GM19239 (cell line): Measurements from ENCODE around the gene JTB.
"Not testable (repeated sequence)": the region's sequence is repeated elsewhere in the genome, so short reads cannot be mapped to it uniquely, and the experiment has no call there.

ENCODE experiments used
- DNase-seq: peaks from one replicate; pipeline ENCODE4 v3.0.0; 2011; ENCODE audit warnings: low spot score; ENCODE audit not compliant: insufficient read length
- FAIRE-seq: peaks from 2 replicates; lab custom pipeline; 2011; peaks lifted over from hg19 to GRCh38; lab: Jason Lieb, UNC

JTB gene

DNA sequence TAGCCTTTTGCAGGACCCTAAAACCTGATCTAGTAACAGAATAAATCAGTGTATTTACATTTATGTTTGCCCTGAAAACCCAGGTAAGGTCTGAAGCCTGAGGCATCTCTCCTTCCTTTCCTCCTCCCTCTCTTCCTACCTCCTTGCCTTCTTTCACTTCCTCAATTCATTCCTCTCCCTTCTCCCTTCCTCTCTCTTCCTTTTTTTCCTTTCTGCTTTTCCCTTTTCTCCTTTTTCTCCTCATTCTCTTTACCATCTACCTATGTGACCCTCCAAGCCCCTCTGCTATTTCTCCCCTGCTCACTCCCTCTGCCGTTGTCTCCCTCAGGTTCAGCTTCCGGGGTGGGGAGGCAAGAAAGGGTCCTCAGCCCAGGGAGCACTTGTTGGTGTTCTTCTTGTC is 4.3 kb upstream of the JTB start:
- not testable (repeated sequence) for FAIRE-seq, DNase-seq

DNA sequence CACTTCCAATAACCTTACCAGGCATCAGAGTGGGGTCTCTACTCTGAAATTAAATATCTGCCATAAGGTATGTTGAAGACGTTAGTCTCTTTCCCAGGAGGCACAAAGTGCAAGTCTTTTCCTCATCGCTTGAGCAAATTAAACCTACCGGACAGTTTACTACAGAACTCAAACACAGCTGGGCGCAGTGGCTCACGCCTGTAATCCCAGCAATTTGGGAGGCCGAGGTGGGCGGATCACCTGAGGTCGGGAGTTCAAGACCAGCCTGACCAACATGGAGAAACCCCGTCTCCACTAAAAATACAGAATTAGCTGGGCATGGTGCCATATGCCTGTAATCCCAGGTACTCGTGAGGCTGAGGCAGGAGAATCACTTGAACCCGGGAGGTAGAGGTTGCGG is 1.6 kb upstream of the JTB start:
- not testable (repeated sequence) for FAIRE-seq, DNase-seq

DNA sequence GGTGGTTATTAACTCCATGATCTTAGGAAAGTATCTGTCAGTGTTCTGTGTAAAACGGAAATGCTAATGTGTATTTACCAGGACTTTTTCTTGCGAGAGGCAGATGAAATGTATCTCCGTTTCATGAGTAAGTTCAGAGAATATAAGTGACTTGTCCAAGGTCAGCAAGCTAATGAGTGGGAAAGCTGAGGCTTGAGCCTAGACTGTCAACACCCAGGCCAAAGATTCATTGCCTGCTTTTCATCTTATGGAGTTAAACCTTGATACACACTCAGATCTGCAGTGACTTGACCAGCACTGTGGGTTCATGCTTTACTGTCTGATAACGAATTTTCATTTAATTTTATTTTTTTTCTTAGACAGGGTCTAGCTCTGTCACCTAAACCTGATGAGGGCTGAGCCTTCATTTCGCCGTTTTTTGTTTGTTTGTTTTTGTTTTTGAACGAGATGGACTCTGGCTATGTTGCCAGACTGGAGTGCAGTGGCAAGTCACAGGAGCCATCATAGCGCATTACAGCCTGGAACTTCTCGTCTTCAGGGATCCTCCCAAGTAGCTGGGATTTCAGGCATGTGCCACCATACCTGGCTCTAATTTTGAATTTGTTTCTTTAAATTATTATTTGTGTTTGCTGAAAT is 918 bp upstream of the JTB start:
- DNase-seq (no peak), FAIRE-seq (no peak)

DNA sequence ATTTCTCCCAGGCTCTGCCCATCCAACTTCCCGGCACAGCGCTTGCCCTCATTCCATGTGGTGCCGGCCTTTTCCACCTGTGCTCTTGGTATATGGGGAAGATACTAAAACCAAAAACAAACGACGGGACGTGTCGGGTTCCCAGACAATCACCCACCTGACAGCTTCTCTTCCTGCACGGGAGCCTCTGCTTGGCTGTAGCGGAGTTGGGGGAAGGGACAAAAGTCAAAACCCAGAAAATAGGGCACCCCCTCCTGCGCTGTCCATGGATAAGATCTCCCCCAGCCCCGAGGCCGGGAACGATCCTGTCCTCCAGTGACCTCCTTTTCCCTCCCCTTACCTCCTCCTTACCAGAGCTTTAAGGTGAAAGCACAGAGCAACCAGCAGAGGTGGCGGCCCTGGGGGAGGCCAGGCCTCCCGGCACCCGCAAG is 640 bp downstream of the JTB start:
- no peak for FAIRE-seq
- no peak for DNase-seq

DNA sequence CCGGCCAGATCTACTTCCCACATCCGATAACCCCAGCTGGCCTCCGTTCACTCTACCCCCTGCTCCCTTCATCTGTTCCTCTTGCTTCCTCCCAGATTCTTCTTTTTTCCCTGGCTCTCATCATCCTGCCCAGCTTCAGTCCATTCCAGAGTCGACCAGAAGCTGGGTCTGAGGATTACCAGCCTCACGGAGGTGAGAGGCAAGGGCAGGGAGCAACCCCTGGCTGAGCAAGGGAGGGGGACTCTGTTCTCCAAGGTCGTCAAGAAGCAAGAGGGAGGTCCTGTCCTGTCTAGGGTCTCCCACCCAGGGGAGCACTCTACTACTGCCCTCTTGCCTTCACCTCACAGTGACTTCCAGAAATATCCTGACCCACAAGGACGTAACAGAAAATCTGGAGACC is 3.9 kb downstream of the JTB start:
- FAIRE-seq (no peak), DNase-seq (no peak)

DNA sequence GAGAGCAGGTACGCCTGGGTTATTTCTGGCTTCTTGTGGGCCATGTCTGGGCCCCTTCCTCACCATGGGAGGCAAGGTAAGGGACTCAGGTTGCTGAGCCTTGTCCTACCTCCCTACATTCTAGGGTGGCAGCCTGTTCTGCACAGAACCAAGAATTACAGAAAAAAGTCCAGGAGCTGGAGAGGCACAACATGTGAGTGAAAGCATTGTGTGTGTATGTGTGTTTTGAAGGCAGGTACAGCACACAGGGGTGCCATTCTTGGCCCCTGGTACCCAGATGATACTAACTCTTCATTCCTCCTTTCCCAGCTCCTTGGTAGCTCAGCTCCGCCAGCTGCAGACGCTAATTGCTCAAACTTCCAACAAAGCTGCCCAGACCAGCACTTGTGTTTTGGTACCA is 4.4 kb downstream of the JTB start:
- FAIRE-seq (no peak), DNase-seq (no peak)

DNA sequence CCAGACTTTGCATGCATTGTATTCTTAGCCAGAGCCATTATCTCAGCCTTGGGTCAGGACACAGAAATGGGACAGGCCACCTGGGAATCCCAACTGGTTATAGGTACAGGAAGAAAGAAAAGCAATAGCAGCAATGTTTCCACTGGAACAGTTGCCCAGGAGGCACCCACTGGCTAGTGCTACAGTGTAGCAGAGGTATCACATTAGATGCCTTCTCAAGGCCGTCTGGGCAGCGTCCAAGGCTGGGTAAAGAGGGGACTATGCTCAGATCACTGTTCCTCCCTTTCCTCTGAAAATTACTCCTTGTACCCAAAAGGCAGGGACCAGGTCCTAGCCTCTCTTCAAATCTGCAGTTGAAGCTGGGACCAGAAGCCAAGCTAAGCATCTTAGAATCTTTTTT is 7.1 kb downstream of the JTB start:
- DNase-seq, result no peak
- FAIRE-seq, result no peak

DNA sequence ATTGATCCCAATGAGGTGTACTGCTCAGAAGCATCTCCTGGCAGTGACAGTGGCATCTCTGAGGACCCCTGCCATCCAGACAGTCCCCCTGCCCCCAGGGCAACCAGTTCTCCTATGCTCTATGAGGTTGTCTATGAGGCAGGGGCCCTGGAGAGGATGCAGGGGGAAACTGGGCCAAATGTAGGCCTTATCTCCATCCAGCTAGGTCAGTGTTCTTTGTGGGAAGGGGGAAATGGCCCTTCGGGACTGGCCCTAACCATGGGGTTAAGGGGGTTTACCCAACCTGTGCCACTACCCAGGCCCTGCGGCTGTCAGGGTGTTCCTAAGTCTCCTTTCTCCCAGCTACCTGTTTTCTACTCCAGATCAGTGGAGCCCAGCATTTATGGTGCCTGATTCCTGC is 8.5 kb downstream of the JTB start:
- DNase-seq (no peak), FAIRE-seq (no peak)

DNA sequence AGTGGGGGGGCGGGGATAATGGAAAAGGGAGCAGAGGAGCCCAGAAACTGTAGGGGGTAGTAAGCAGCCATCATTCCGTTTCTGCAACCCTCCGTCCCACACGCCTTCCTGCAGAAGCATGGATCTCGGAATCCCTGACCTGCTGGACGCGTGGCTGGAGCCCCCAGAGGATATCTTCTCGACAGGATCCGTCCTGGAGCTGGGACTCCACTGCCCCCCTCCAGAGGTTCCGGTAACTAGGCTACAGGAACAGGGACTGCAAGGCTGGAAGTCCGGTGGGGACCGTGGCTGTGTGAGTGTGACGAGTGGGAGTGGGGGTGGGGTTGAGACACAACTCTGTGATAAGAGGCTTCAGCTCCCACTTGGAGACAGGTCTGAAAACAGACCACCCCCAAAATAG is 9.1 kb downstream of the JTB start:
- FAIRE-seq, result no peak
- no peak for DNase-seq

DNA sequence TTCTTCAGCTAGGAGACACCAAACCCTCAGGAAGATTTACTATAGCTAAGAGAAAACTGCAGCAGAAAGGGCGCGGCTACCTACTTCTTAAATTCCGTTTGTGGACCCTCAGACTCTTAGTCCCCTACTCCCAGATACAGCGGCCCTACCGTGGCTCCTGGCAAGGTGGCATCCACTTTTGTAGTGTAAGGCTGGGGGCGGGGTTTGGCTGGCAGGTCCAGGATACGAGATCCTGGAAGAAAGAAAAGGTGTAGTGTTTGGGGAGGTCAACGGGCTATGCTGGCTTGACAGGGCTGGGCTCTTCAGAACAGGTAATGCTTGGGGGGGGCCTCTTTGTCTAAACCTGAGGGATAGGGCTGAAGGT is 9.5 kb downstream of the JTB start:
- DNase-seq, result no peak
- no peak for FAIRE-seq

DNA sequence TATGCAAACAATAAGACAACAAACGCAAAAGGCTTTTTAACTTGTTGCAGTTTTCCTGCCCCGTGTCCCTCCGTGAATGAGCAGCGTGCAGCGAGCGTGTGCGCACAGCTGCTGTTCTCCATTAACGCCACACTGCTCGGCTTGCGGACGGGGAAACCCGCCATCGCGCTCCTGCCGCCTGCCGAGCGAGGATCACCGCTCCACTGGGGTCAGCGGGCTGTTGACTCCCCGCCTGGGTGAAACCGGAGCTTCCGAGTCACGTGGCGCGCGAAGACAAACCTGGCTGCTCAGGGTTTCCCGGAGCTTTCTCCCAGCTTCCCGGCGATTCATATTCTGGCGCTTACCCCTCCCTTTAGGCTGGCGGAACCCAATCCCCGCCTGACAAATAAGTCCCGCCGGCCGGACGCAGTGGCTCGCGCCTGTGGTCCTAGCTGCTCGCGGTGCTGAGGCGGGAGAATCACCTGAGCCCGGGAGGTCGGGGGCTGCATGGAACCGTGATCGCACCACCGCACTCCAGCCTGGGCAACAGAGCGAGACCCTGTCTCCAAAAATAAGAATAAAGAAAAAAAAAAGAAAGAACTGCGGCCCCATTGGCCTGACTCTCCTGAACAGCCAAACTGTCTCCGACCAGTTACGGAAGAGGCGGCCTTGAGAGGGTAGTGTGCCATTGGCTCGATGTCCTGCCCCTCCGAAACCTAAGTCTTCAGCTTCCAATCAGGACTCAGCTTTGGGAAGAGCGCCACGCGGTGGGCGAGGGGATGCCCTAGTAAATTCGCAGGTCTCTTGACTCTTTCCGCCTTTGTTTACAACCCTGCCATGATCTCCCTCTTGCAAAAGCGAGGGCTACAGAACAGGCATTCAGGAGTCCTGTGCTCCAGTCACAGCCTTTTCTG is 10.1 kb downstream of the JTB start, which contains the start of gene CREB3L4:
Gene CREB3L4 (plus strand): TSS at position 796 of the 893 bp plus-strand sequence. CDS start 624 bp downstream, outside the sequence.
- peak; percentile 72 for DNase-seq
- FAIRE-seq, result peak; percentile 95

DNA sequence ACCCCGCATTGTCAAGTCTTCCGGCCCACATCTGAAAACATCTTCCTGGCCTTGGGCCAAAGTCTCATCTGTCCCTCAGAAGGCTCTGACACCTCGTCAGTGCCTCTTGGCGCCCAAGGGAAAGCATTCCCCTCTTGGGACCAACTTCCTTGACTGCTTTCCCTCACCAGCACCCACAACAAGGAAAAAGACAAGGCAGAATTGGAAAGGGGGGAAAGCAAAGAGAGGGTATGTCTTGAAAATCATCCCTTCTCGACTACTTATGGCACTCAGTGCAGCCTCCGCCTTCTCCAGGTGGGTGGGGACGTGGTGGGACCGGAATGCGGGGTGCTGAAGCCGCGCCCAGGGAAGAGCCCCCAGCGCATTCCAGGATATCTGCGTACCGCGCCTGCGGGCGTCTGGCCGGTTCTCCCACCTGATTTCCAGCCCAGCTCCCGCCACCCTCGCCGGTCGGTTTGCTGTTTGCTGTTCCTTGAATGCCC is 13.6 kb downstream of the JTB start:
- DNase-seq, result no peak

DNA sequence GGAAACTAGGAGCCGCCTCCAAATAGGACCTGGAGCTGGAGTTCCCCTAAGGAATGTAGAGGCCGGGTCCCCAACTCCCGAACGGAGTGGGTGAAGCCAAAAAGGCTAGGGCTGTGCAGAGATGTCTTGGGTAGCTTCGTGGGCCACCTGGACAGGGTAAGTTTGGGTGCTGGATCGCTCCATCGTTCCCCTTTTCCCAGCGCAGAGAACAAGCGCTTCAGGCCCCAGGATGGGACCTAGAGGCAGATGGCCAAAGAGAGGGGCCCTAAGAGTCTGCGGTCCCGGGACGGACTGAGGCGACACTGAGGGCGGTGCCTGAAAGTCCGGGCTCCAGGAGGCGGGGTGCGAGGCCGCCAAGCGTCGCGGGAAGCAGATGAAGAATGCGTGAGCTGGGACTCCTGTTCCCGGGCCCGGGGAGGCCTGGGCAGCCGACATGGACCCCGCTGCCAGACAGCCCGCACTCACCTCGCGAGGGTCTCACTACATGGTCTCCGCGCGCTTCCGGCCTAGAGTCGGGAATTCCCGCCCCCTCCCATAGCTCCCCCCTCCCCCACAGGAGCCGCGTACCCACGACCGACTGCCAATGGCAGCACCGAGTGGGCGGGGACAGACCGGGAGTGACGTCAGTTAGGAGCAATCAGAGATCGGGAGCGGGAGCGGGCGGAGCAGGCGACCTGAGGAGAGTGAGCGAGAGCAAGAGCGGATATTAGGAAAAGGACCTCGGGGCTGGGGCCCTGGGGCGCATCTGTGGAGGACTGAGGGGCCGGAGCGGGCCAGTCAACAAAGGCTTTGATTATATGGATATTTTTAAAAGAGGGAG is 14.2 kb downstream of the JTB start, which contains the start of gene SLC39A1:
Gene SLC39A1 (minus strand): TSS at position 508 of the 820 bp plus-strand sequence. CDS start 822 bp downstream, outside the sequence.
- peak; percentile 76 for DNase-seq

More for the DNA sequence above, 13.6 kb downstream of the JTB start:
- no peak for FAIRE-seq

DNA sequence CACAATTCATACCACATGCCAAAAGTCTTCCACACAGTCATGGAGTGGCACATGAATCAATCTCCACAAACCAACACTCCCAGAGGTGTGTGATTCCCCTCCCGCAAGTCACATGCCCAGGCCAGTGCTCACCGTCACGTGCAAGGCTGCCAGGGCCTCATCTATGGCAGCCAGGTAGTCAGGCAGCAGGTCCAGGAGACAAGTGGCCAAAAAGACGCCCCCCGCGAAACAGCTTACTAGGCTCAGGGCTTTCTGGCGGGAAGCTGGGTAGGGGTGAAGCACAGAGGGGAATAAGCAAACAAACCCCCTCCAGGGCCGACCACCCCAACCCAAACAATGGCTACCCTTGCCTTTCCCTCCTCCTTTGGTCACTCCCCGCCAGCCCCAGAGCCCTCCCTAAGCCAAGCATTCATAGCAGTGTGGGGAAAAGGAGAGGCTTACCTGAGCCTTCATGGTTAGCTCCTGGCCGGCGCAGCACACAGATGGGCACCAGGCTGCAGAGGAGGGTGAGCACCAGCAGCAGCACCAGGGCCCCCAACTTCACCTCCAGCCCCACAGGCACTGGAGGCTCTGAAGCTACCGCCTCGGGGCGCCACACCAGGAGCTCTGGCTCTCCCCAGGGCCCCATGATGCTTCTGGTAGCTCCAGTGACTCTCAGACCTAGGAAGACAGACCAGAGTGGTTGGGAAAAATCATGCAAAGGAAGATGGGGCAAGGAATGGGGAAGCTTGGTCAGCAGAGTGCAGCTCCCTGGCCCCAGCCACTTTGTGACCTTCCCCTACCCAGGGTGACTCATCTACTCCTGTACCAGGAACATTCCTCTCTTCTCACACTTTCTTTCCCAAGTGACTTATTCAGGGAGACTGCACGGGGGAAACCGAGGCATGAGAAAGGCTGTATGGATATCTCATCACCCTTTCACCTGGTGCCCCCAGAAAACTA is 15.1 kb downstream of the JTB start:
- DNase-seq, result no peak
- FAIRE-seq, result no peak

More for the DNA sequence above, 14.2 kb downstream of the JTB start, which contains the start of gene SLC39A1:
- FAIRE-seq, result peak; percentile 96

DNA sequence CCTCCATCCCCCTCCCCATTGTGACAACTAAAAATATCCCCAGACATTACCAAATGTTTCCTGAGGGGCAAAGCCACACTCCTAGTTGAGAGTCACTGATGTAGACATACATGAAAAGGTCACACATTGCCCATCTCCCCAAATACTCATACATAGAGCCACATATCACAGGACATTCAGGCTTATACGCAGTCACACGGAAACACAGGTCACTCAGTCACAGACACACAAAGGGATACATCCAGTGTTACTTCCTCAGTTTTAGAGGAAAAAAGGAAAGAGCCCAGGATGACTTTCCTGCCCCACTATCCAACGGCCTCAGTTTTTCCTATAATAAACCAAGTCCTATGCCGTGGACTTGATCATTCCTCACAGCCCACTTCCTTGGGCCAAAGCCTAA is 16.1 kb downstream of the JTB start:
- FAIRE-seq (no peak), DNase-seq (no peak)

DNA sequence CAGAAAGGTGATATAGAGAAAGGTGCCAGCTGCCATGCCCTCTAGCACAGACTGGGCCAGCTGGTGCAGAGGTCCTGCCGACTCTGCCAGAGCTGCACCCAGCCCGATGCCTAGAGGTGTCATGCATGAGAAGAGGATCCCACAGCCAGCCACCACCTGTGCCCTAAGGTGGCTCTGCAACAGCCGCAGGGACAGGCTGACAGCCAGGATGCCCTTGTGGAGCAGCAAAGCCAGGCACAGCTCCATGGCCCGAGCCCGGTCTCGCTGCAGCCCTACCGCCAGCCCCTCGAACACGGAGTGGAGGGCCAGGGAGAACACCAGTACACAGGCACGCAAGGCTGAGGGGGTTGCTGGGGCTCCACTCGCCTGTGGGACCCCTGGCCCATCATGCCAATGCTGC is 17.3 kb downstream of the JTB start:
- DNase-seq, result no peak
- no peak for FAIRE-seq

DNA sequence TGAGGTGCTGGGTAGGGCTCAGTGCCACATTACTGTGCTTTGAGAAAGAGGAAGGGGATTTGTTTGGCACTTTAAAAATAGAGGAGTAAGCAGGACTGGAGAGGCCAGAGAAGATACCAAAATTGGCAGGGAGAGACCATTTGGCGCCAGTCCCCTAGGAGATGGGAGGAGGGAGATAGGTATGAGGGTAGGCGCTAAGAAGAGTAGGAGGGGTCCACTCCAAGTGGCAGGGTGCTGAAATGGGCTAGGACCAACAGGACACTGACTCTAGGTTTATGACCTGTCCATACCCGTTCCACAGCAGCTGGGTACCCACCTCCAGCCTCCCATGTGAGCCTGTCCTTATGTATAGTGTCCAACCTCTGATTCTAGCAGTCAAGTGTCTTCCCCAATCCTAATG is 18.0 kb downstream of the JTB start:
- no peak for DNase-seq
- no peak for FAIRE-seq

DNA sequence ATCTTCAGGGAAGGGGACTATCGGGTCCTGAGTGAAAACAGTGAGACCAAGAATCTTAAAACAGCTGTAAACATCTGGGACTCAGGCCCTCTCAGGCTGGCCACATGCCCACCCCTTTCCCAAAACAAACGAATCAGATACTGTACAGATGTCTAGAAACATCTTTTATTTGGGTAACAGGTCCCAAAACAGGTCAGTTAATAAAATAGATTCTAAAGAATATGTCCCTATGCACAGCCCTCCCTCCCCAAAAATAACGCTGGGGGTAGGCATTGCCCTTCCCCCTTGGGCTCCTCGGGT is 18.6 kb downstream of the JTB start:
- no peak for DNase-seq
- FAIRE-seq, result no peak
